Mesodermal cell (in vitro differentiated cells): ENCODE data around the gene FRMD1.

ENCODE experiments used
- H3K27ac ChIP-seq: 2 replicates; pipeline ENCODE4 v1.7.0; 2013; ENCODE audit warnings: mild to moderate bottlenecking, low read depth, low read length, moderate library complexity; ENCODE audit not compliant: severe bottlenecking
- H3K36me3 ChIP-seq: 2 replicates; pipeline ENCODE4 v1.7.1; 2013; ENCODE audit warnings: mild to moderate bottlenecking, low read length, moderate library complexity; ENCODE audit not compliant: control insufficient read depth, insufficient read depth
- H3K4me1 ChIP-seq: one replicate; pipeline ENCODE4 v1.7.1; 2013; ENCODE audit warnings: mild to moderate bottlenecking, low read length; ENCODE audit not compliant: insufficient read depth, control insufficient read depth, poor library complexity, severe bottlenecking
- H3K4me3 ChIP-seq: 2 replicates; pipeline ENCODE4 v1.7.0; 2013; ENCODE audit warnings: low read length, control low read depth, mild to moderate bottlenecking; ENCODE audit not compliant: insufficient read depth, poor library complexity, severe bottlenecking; ENCODE audit errors: extremely low read depth
- H3K9me3 ChIP-seq: 2 replicates; pipeline ENCODE4 v1.7.1; 2013; ENCODE audit warnings: mild to moderate bottlenecking, low read length, moderate library complexity; ENCODE audit not compliant: control insufficient read depth
- WGBS, 2 experiments: methylation state at CpG; one replicate each; pipeline ENCODE4 v1.1.5; 2013; ENCODE audit warnings: missing lambda C conversion rate in 2 of 2; ENCODE audit not compliant: insufficient coverage in 2 of 2; 5-methylcytosine and 5-hydroxymethylcytosine counted together

FRMD1 gene

DNA sequence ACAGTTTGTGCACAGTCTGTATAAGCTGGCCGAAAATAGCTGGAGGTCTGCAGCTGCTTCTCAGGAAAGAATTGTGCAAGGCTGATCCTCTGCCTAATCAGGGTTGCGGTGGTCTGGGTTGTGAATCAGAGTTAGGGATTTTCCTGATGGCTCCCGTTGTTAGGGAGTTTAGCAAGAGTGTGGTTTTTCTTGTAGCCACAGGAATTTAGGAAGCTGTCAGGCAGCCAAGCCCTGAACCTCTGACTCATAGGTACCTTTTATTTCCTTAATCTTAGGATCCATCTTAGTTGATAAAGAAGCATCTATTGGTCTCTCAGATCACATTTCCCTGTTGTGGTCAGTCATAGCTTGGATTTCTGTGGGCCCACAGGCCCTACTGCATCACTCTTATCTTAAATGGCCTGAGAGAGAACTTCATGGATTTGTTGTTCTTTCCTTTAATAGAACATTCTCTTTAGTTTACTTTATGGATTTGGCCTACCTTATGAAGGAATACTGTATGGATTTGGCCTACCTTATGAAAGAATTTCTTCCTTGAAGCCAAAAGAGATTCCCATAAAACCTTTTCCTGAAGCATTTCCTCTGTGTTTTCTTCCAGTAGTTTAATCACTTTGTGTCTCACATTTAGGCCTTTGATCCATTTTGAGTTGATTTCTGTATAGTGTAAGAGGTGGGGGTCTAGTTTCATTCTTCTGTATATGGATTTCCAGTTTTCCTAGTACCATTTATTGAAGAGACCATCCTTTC is 71.2 kb downstream of the FRMD1 start:
- Histone ChIP-seq H3K36me3 (no peaks in the 10 kb centered on the region), H3K4me1 (peaks cover 2% of the 10 kb centered on the region), H3K9me3 (peaks cover 32% of the 10 kb centered on the region), H3K27ac (peak overlapping the region; percentile 51), H3K4me3 (no peak overlapping the region)
- WGBS, 2 experiments = 66 to 84% methylated on average over 3 of the region's 3 CpGs

DNA sequence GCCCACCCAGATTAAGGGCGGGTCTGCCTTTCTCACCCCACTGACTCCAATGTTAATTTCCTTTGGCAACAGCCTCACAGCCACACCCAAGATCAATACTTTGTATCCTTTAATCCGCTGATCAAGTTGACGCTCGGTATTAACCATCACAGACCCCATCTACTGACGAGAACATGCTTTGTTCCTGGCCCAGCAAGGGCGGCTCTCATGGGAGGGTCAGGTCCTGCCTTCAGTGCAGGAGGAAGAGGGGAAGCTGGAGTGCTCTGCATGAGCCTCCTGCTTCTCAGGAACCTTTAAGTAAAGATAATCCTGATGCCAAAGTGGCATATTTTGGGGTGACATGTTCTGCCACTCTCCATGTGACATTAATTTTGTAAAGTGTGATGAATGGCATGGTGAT is 73.2 kb downstream of the FRMD1 start:
- H3K4me3 ChIP-seq = no peak overlapping the region
- H3K27ac ChIP-seq = no peak overlapping the region
- H3K9me3 ChIP-seq = peaks cover 17% of the 10 kb centered on the region
- no peaks in the 10 kb centered on the region for H3K36me3 ChIP-seq
- H3K4me1 ChIP-seq = peaks cover 2% of the 10 kb centered on the region
- WGBS, 2 experiments = 88 to 100% methylated on average over 1 to 4 of the region's 6 CpGs

DNA sequence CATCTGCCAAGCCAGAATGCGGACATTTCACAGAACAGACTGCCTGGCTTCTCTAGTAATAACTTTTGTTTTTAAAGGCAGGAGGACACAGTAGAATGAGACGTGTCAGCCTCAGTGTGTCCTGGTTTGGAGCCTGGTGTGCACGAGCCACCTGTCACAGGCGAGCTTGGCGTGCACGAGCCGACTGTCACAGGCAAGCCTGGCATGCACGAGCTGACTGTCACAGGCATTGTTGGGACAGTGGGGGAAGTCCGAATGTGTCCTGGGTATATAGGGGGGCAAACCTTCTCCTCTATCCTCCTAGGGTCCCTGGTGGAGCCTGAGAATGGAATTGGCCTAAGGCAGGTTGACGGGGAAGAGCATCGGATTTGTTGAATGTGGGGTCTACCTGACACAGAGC is 74.1 kb downstream of the FRMD1 start:
- peaks cover 2% of the 10 kb centered on the region for H3K4me1 ChIP-seq
- no peak overlapping the region for H3K27ac ChIP-seq
- 95 to 98% methylated on average over 9 of the region's 11 CpGs for WGBS, 2 experiments
- H3K4me3 ChIP-seq = no peak overlapping the region
- H3K36me3 ChIP-seq = no peaks in the 10 kb centered on the region
- peaks cover 10% of the 10 kb centered on the region for H3K9me3 ChIP-seq

DNA sequence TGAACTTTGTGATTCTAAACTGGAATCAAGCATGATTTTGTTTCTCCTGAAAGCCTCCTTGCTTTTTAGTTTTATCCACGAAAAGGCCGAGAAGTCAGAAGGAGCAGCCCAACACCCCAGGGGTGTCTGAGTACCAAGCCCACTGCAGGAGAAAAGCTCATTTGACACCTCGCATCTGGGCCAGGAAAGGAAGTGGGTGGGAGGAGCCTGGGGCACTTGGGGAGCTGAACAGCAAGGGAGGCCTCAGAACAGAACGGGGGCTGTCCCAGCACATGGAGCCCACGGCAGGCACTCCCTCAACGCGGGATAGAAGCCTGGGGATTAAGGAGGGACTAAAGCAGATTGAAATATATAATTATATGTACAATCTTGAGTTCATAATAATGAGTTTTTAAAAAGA is 75.0 kb downstream of the FRMD1 start:
- Histone ChIP-seq H3K9me3 (peaks cover 10% of the 10 kb centered on the region), H3K4me3 (no peak overlapping the region), H3K36me3 (no peaks in the 10 kb centered on the region), H3K4me1 (peaks cover 2% of the 10 kb centered on the region), H3K27ac (no peak overlapping the region)
- 73 to 84% methylated on average over 2 to 3 of the region's 7 CpGs for WGBS, 2 experiments
